Breast epithelium (tissue), 4 donors: ENCODE results near the gene ADSL. TPM values are rescaled to one million over a fixed set of nuclear protein-coding genes. Genes with fewer than 3 reads are reported as not detected.
"Not testable (repeated sequence)": the region's sequence is repeated elsewhere in the genome, so short reads cannot be mapped to it uniquely, and the experiment has no call there.

Experiments
- DNase-seq, 2 donors: peaks; one replicate each; pipeline ENCODE4 v3.0.0-alpha.2; 2019; ENCODE audit warnings: low spot score in 2 of 2
- H3K27ac ChIP-seq, 2 donors: fragments of 200-600 bp; sonication (generic) in 1 of 2; one replicate each; pipeline ENCODE4 v1.5.1; 2016 to 2019; ENCODE audit warnings: mild to moderate bottlenecking in 1 of 2
- H3K27me3 ChIP-seq, 2 donors: fragments of 200-600 bp; sonication (generic) in 1 of 2; one replicate each; pipeline versions ENCODE4 v1.5.1 to v1.6.0; 2017 to 2019; ENCODE audit warnings: control low read depth in 1 of 2, mild to moderate bottlenecking in 1 of 2
- H3K36me3 ChIP-seq: fragments of 200-600 bp; one replicate; pipeline ENCODE4 v1.5.1; 2019
- H3K4me1 ChIP-seq, 2 donors: fragments of 200-600 bp; sonication (generic); one replicate each; pipeline ENCODE4 v1.5.1; 2016 to 2019; ENCODE audit warnings: control low read depth in 1 of 2
- H3K4me3 ChIP-seq, 3 donors: fragments of 200-600 bp; sonication (generic); 1 replicate in 2 of 3; 2 replicates in 1 of 3; pipeline ENCODE4 v1.5.1; 2016 to 2019; ENCODE audit warnings: mild to moderate bottlenecking in 3 of 3, moderate library complexity in 2 of 3
- H3K9me3 ChIP-seq, 2 donors: fragments of 200-600 bp; sonication (generic) in 1 of 2; one replicate each; pipeline ENCODE4 v1.5.1; 2016 to 2019; ENCODE audit warnings: control low read depth in 1 of 2
- POLR2A ChIP-seq: fragments of 450-650 bp; IDR thresholded peaks from one replicate; pipeline ENCODE4 v1.6.1; 2016; ENCODE audit warnings: antibody characterized with exemption, mild to moderate bottlenecking, moderate library complexity
- POLR2AphosphoS5 ChIP-seq, 3 donors: sonication (generic); formaldehyde crosslinking; IDR thresholded peaks; one replicate each; pipeline ENCODE4 v1.6.1; 2017; ENCODE audit warnings: antibody characterized with exemption in 3 of 3
- intact Hi-C: fragments of 100-400 bp; cut with DNase I; formaldehyde crosslinking; loops from one replicate; pipeline ENCODE4 v1.15.1; 2023; ENCODE audit warnings: low total_unique reads
- total RNA-seq, 3 donors: library from RNA; depleted of rRNA; stranded (reverse); fragments of >200 nt; gene quantifications; one replicate each; pipeline ENCODE4 v1.1.0, GENCODE V29; 2016
- TF ChIP-seq, protein P1 (sequence below), 3 donors: fragments of 450-650 bp; IDR thresholded peaks; one replicate each; pipeline ENCODE4 v1.5.1; 2016 to 2017; ENCODE audit warnings: antibody characterized with exemption in 3 of 3, mild to moderate bottlenecking in 3 of 3, moderate library complexity in 3 of 3

The ADSL gene
- total RNA-seq, 3 donors from 2014 or later: 66.6 to 92.3 (median 74.7) TPM

DNA sequence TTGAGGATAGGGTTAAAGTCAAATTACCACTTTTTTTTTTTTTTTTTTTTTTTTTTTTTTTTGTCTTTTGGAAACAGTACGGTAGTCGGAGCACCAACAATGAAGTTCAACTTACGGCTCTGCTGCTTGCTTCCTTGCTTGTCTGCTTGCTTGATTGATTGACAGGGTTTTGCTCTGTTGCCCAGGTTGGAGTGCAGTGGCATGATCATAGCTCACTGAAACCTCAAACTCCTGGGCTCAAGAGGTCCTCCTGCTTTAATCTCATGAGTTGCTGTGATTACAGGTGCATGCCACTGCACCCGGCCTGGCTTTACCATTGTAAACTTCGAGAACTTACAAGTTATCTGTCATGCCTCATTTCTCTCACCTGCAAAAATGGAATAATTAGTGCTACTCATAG, 29.8 kb downstream of the ADSL start:
- no peak overlapping the region for H3K27ac ChIP-seq
- H3K4me1 ChIP-seq: no peaks in the 10 kb centered on the region
- intact Hi-C loops: no loop called here
- H3K9me3 ChIP-seq: no peaks in the 10 kb centered on the region
- TF ChIP-seq POLR2A (no peak), POLR2AphosphoS5 (IDR thresholded peaks at IDR 0.05) (no peak)
- TF ChIP-seq, protein P1, sequence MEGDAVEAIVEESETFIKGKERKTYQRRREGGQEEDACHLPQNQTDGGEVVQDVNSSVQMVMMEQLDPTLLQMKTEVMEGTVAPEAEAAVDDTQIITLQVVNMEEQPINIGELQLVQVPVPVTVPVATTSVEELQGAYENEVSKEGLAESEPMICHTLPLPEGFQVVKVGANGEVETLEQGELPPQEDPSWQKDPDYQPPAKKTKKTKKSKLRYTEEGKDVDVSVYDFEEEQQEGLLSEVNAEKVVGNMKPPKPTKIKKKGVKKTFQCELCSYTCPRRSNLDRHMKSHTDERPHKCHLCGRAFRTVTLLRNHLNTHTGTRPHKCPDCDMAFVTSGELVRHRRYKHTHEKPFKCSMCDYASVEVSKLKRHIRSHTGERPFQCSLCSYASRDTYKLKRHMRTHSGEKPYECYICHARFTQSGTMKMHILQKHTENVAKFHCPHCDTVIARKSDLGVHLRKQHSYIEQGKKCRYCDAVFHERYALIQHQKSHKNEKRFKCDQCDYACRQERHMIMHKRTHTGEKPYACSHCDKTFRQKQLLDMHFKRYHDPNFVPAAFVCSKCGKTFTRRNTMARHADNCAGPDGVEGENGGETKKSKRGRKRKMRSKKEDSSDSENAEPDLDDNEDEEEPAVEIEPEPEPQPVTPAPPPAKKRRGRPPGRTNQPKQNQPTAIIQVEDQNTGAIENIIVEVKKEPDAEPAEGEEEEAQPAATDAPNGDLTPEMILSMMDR (IDR thresholded peaks at IDR 0.05): no peak
- H3K36me3 ChIP-seq: no peaks in the 10 kb centered on the region
- DNase-seq: no peak
- H3K27me3 ChIP-seq: no peaks in the 10 kb centered on the region
- H3K4me3 ChIP-seq: no peak overlapping the region

DNA sequence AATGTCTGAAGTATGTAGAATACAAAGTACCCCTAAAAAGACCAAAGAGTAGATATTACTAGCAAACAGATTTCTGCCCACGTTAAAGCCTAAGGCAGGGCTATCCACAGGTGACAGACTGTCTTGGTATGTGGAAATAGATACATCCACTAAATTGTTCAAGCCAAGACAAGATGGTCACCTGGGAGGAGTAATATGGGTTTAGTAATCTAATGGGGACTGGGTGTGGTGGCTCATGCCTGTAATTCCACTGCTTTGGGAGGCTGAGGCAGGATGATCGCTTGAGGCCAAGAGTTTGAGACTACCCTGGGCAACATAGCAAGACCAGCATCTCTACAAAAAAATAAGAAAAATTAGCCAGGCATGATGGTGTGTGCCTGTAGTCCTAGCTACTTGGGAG, 31.6 kb downstream of the ADSL start:
- H3K4me3 ChIP-seq: no peak overlapping the region
- TF ChIP-seq, protein P1 (IDR thresholded peaks at IDR 0.05): no peak
- no peak for TF ChIP-seq POLR2A
- no peak for TF ChIP-seq POLR2AphosphoS5 (IDR thresholded peaks at IDR 0.05)
- intact Hi-C loops: no loop called here

DNA sequence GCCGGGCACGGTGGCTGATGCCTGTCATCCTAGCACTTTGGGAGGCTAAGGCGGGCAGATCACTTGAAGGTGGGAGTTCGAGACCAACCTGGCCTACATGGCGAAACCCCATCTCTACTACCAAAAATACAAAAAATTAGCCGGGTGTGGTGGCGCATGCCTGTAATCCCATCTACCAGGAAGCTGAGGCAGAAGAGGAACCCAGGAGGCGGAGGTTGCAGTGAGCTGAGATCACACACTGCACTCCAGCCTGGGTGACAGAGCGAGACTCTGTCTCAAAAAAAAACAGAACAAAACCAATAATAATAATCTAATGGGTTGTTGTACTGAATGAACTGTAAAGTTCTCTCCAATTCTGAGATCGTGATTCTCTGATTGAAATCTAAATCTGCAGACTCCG, 32.1 kb downstream of the ADSL start:
- intact Hi-C loops, H3K4me3 ChIP-seq, H3K27ac ChIP-seq, H3K4me1 ChIP-seq, DNase-seq, H3K36me3 ChIP-seq, H3K27me3 ChIP-seq, H3K9me3 ChIP-seq: not testable (repeated sequence)

More for the DNA sequence above, 31.6 kb downstream of the ADSL start:
- Histone ChIP-seq H3K36me3 (no peaks in the 10 kb centered on the region), H3K4me1 (no peaks in the 10 kb centered on the region), H3K9me3 (no peaks in the 10 kb centered on the region), H3K27me3 (no peaks in the 10 kb centered on the region), H3K27ac (no peak overlapping the region)
- no peak for DNase-seq

DNA sequence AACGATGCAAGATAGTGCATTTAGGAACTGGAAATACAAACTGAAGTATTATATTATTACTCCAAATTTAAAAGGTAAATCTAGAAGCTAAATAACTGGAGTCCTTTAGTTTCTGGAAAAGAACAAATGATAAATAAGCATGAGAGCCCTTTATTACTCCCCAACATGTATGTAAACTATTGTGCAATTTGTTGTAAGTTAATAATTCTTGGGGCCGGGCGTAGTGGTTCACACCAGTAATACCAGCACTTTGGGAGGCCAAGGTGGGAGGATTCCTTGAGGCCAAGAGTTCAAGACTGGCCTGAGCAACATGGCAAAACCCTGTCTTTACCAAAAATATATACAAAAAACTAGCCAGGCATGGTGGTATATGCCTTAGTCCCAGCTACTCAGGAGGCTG, 35.2 kb downstream of the ADSL start:
- DNase-seq: no peak
- Histone ChIP-seq H3K4me1 (no peaks in the 10 kb centered on the region), H3K27me3 (no peaks in the 10 kb centered on the region), H3K4me3 (no peak overlapping the region), H3K27ac (no peak overlapping the region), H3K36me3 (no peaks in the 10 kb centered on the region), H3K9me3 (no peaks in the 10 kb centered on the region)
- intact Hi-C loops: no loop called here
- no peak for TF ChIP-seq POLR2A
- no peak for TF ChIP-seq POLR2AphosphoS5 (IDR thresholded peaks at IDR 0.05)
- TF ChIP-seq, protein P1 (IDR thresholded peaks at IDR 0.05): no peak

DNA sequence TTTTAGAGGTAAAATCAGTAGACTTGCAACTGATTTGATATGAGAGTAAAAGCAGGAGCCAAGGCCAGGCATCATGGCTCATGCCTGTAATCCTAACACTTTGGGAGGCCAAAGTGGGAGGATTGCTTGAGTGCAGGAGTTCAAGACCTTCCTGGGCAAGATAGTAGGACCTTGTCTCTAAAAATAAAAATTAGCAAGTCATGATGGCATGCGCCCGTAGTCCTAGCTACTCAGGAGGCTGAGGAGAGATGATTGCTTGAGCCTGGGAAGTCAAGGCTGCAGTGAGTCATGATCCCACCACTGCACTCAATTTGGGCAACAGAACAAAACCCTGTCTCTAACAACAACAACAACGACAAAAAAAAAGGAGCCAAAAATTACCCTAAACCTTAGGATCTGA, 37.6 kb downstream of the ADSL start:
- DNase-seq: no peak
- intact Hi-C loops: no loop called here

More for the DNA sequence above, 37.6 kb downstream of the ADSL start:
- no peak overlapping the region for H3K4me3 ChIP-seq
- no peaks in the 10 kb centered on the region for H3K27me3 ChIP-seq
- no peaks in the 10 kb centered on the region for H3K36me3 ChIP-seq
- no peaks in the 10 kb centered on the region for H3K9me3 ChIP-seq
- no peak overlapping the region for H3K27ac ChIP-seq
- H3K4me1 ChIP-seq: no peaks in the 10 kb centered on the region
- TF ChIP-seq, protein P1 (IDR thresholded peaks at IDR 0.05): no peak
- TF ChIP-seq POLR2A: no peak
- no peak for TF ChIP-seq POLR2AphosphoS5 (IDR thresholded peaks at IDR 0.05)
